ENCODE data around the gene VSTM2B.
"Not testable (repeated sequence)": the region's sequence is repeated elsewhere in the genome, so short reads cannot be mapped to it uniquely, and the experiment has no call there.

VSTM2B gene
- 0 to 0.67 (median 0) reads per million in 9 experiments for total RNA-seq

- DNase-seq (no peak), ATAC-seq (replicated peaks) (no peak)
- Mint-ChIP-seq H3K27me3 (peaks cover 68 to 85% of the 10 kb centered on the region in 2 donors), H3K4me3 (peak within 1 kb of the TSS; percentile 70 to 83), H3K27ac (no peak within 1 kb of the TSS), H3K9me3 (no peaks in the 10 kb centered on the region), H3K36me3 (ENCODE audit: insufficient read depth) (no peaks in the 10 kb centered on the region), H3K4me1 (ENCODE audit: low read depth in 2 of 2) (peaks cover 15 to 26% of the 10 kb centered on the region in 2 donors)
These were observed at the start of gene VSTM2B for GRCh38 chr19:29525901-29526729. Gene VSTM2B, plus strand, starts transcription at chr19:29525994. Its CDS starts 590 bp downstream, at chr19:29526584.

GRCh38 chr19:29476528-29476927 lies 49.3 kb upstream of the VSTM2B start:
- Mint-ChIP-seq H3K36me3 (ENCODE audit: insufficient read depth) (no peaks in the 10 kb centered on the region), H3K27ac (no peak overlapping the region), H3K9me3 (peaks cover 0 to 3% of the 10 kb centered on the region in 2 donors), H3K4me3 (no peak overlapping the region), H3K27me3 (peaks cover 48 to 88% of the 10 kb centered on the region in 2 donors), H3K4me1 (ENCODE audit: low read depth in 2 of 2) (no peaks in the 10 kb centered on the region)
- ATAC-seq (replicated peaks) (no peak), DNase-seq (no peak)

- ATAC-seq (replicated peaks) (no peak), DNase-seq (no peak)
- Mint-ChIP-seq H3K4me1 (ENCODE audit: low read depth in 2 of 2) (no peaks in the 10 kb centered on the region), H3K9me3 (peaks cover 0 to 3% of the 10 kb centered on the region in 2 donors), H3K27me3 (peaks cover 56 to 100% of the 10 kb centered on the region in 2 donors), H3K36me3 (ENCODE audit: insufficient read depth) (no peaks in the 10 kb centered on the region), H3K4me3 (no peak overlapping the region), H3K27ac (no peak overlapping the region)
These were observed 47.8 kb upstream of the VSTM2B start for GRCh38 chr19:29477831-29478577.

DNA sequence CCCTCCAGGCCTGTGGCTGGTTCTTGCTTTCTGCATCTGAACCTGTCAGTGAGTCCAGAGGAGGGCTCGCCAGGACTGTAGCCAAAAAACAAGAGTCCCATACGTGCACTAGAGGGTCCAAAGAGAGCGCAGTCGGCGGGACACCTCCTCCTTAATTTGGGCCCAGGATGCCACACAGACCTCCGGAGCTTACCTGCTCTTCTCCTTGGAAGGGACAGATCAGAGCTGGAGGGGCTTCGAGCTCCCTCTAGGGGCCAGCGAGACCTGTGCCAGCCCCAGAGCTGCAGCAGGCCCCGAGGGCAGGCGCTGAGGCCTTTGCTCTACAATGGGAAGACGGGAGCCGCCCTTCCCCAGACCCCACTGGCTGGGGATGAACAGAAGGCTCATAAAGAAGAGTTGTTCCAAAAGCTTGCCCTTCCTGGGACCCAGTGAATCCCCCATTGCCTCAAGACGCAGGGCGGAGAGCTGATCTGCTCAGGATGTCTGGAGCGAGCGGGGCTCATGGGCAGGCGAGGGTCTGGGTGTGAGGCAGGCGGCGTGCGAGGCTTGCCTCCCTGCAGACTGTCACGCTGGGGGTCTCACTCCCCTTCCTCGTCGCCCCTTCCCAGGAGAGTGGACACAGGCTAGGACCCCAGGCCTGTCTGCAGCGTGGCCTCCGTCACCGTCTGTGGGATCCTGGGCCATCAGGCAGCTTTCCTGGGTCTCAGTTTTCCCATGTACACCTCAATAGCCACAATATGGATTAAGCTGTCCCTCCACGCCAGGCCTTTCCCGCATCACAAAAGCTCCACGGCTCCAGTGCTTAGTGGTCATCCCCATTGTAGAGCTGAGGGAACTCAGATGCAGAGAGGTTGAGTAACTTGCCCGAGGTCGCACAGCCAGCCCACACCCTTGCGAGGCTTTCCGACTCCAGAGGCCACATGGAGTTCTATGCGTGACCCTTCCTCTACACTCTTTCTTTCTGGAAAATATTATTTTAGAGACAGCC lies 46.9 kb upstream of the VSTM2B start:
- no peaks in the 10 kb centered on the region for H3K4me1 Mint-ChIP-seq (ENCODE audit: low read depth in 2 of 2)
- H3K9me3 Mint-ChIP-seq, result peaks cover 0 to 3% of the 10 kb centered on the region in 2 donors
- H3K27me3 Mint-ChIP-seq, result peaks cover 52 to 100% of the 10 kb centered on the region in 2 donors
- no peaks in the 10 kb centered on the region for H3K36me3 Mint-ChIP-seq (ENCODE audit: insufficient read depth)
- H3K27ac Mint-ChIP-seq, result no peak overlapping the region
- H3K4me3 Mint-ChIP-seq, result no peak overlapping the region
- DNase-seq (no peak), ATAC-seq (replicated peaks) (no peak)

GRCh38 chr19:29479941-29480340 lies 45.9 kb upstream of the VSTM2B start:
- H3K9me3 Mint-ChIP-seq, result peaks cover 0 to 3% of the 10 kb centered on the region in 2 donors
- H3K4me1 Mint-ChIP-seq (ENCODE audit: low read depth in 2 of 2), result no peaks in the 10 kb centered on the region
- ATAC-seq (replicated peaks) (no peak), DNase-seq (no peak)
- no peak overlapping the region for H3K27ac Mint-ChIP-seq
- H3K4me3 Mint-ChIP-seq, result no peak overlapping the region
- H3K36me3 Mint-ChIP-seq (ENCODE audit: insufficient read depth), result no peaks in the 10 kb centered on the region
- H3K27me3 Mint-ChIP-seq, result peaks cover 42 to 96% of the 10 kb centered on the region in 2 donors

DNA sequence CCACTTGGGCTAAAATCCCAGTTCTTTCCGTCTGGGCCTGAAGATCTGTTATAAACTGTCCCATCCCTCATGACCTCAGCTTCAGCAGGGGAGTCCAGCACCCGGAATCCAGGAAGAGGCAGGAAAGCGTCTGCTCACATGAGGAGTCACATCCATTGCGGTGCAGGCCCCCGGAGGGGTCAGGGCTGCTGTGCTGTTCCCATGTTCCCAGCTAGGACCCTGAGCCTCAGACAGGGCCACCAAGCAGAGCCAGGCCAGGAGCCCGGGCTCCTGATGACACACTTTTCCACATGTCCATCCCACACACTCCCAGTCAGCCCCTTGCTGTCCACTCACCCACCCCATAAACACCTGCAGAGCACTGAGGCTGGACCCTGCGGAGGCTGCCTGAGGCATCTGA lies 45.3 kb upstream of the VSTM2B start:
- peaks cover 0 to 3% of the 10 kb centered on the region in 2 donors for H3K9me3 Mint-ChIP-seq
- H3K4me3 Mint-ChIP-seq, result no peak overlapping the region
- H3K27ac Mint-ChIP-seq, result no peak overlapping the region
- no peak for DNase-seq
- ATAC-seq (replicated peaks), result no peak
- no peaks in the 10 kb centered on the region for H3K36me3 Mint-ChIP-seq (ENCODE audit: insufficient read depth)
- H3K27me3 Mint-ChIP-seq, result peaks cover 42 to 96% of the 10 kb centered on the region in 2 donors
- no peaks in the 10 kb centered on the region for H3K4me1 Mint-ChIP-seq (ENCODE audit: low read depth in 2 of 2)

DNA sequence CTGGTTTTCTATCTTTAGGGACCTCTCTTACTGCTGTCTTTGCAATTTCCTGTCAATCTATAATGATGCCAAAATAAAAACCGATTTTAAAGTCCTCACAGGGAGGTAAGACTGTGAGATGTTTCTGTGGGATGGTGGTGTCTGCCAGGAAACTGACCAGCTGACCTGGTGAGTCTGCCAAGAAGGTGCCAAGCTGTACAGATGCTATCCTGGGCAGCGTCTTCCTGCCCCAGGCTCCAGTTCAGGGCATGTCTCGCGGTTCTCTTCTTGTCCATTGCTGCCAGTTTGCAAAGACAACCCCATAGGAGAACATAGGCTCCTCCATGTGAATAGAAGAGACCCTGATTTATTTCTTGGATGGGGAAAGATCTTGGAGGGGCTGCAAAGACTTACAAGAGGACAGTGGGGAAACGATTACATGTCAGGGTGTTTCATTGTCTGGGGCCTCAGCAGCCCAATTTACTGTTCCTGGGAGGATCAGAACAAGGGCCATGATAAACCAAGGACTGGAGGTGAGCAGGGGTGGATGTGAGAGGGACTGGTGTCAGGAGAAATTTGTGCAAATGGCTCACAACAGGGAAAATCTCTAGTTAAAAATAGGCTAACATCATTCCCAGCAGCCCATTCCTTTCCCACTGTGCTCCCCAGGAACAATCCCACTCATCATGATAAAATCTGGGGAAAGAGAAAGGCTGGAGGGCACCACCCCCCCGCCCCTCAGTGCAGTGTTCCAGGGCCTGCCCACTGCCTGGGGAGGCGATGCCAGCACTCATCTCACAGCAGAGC lies 42.7 kb upstream of the VSTM2B start:
- H3K36me3 Mint-ChIP-seq (ENCODE audit: insufficient read depth), result no peaks in the 10 kb centered on the region

DNA sequence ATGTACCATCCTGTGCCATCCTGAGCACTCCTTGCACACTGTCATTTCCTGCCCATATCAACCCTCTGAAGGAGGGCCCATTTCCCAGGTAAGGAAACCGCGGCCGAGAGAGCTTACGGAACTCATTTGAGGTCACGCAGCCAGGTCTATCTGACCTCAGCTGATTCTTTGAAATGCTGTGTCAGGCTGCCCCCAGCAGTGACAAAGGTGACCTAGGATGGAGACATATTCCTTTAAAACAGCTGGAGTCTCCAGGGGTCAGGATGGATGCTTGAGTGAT lies 42.2 kb upstream of the VSTM2B start:
- Mint-ChIP-seq H3K36me3 (ENCODE audit: insufficient read depth) (no peaks in the 10 kb centered on the region), H3K27me3 (peaks cover 38 to 81% of the 10 kb centered on the region in 2 donors), H3K27ac (no peak overlapping the region), H3K9me3 (peaks cover 0 to 3% of the 10 kb centered on the region in 2 donors), H3K4me1 (ENCODE audit: low read depth in 2 of 2) (no peaks in the 10 kb centered on the region), H3K4me3 (no peak overlapping the region)
- ATAC-seq (replicated peaks), result no peak
- DNase-seq, result no peak

More for the DNA sequence above, 42.7 kb upstream of the VSTM2B start:
- H3K9me3 Mint-ChIP-seq, result peaks cover 0 to 3% of the 10 kb centered on the region in 2 donors
- peaks cover 38 to 85% of the 10 kb centered on the region in 2 donors for H3K27me3 Mint-ChIP-seq
- H3K27ac Mint-ChIP-seq, result no peak overlapping the region
- DNase-seq, result no peak
- no peak for ATAC-seq (replicated peaks)
- no peak overlapping the region for H3K4me3 Mint-ChIP-seq
- H3K4me1 Mint-ChIP-seq (ENCODE audit: low read depth in 2 of 2), result no peaks in the 10 kb centered on the region

DNA sequence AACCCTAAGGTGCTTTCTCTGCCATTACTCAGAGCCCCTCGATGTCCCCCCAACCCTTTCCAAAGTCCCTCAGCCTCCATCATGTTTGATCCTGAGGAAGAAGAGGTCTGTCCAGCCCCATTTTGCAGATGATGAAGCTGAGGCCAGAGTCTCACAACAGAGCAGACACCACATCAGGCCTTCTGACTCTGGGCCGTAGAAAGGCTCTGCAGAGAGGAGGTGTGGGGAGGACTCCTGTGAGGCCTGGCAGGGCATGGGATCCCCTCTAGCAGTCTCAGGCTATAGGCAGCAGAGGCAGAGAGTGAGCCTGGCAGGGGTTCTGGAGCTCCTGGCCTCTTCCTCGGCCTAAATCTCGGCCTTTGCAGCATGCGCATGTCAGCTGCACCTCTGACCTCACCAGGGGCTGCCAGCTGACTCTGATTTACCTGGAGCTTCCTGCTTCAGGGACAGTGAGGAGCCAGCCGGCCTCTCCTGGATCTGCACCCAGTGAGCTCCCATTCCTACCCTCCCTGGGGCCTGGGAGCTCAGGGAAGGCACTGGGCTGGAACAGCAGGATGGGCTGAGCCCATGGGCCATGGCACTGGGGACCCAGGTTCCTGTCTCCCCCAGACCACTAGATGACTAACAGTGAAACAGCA lies 41.7 kb upstream of the VSTM2B start:
- H3K9me3 Mint-ChIP-seq, result peaks cover 0 to 3% of the 10 kb centered on the region in 2 donors
- H3K27ac Mint-ChIP-seq, result no peak overlapping the region
- no peaks in the 10 kb centered on the region for H3K36me3 Mint-ChIP-seq (ENCODE audit: insufficient read depth)
- no peak for ATAC-seq (replicated peaks)
- DNase-seq, result no peak
- no peaks in the 10 kb centered on the region for H3K4me1 Mint-ChIP-seq (ENCODE audit: low read depth in 2 of 2)
- H3K4me3 Mint-ChIP-seq, result no peak overlapping the region
- H3K27me3 Mint-ChIP-seq, result peaks cover 38 to 78% of the 10 kb centered on the region in 2 donors

- Mint-ChIP-seq H3K4me1 (ENCODE audit: low read depth in 2 of 2) (no peaks in the 10 kb centered on the region), H3K36me3 (ENCODE audit: insufficient read depth) (no peaks in the 10 kb centered on the region), H3K4me3 (no peak overlapping the region), H3K27ac (no peak overlapping the region), H3K9me3 (peaks cover 0 to 3% of the 10 kb centered on the region in 2 donors), H3K27me3 (peaks cover 40 to 78% of the 10 kb centered on the region in 2 donors)
- no peak for ATAC-seq (replicated peaks)
- DNase-seq, result no peak
These were observed 40.9 kb upstream of the VSTM2B start for GRCh38 chr19:29484876-29485275.

- Mint-ChIP-seq H3K9me3 (peaks cover 0 to 3% of the 10 kb centered on the region in 2 donors), H3K4me3 (no peak overlapping the region), H3K36me3 (ENCODE audit: insufficient read depth) (no peaks in the 10 kb centered on the region), H3K4me1 (ENCODE audit: low read depth in 2 of 2) (no peaks in the 10 kb centered on the region), H3K27me3 (peaks cover 44 to 78% of the 10 kb centered on the region in 2 donors), H3K27ac (no peak overlapping the region)
- DNase-seq, result no peak
- ATAC-seq (replicated peaks), result no peak
These were observed 40.5 kb upstream of the VSTM2B start for GRCh38 chr19:29485293-29485692.

- not testable (repeated sequence) for H3K27ac Mint-ChIP-seq, H3K4me3 Mint-ChIP-seq
- H3K27me3 Mint-ChIP-seq, result peaks cover 51 to 78% of the 10 kb centered on the region in 2 donors
These were observed 38.8 kb upstream of the VSTM2B start for GRCh38 chr19:29486961-29487360.

More at GRCh38 chr19:29486961-29487360, 38.8 kb upstream of the VSTM2B start:
- not testable (repeated sequence) for H3K36me3 Mint-ChIP-seq (ENCODE audit: insufficient read depth); H3K9me3 Mint-ChIP-seq; DNase-seq; H3K4me1 Mint-ChIP-seq (ENCODE audit: low read depth in 2 of 2); ATAC-seq (replicated peaks)
